NCI-H526 (cell line): ENCODE data around the gene TMEM120B.
A peak's percentile ranks its signal among the peaks of the same experiment; 100 is the strongest.
"Not testable (repeated sequence)": the region's sequence is repeated elsewhere in the genome, so short reads cannot be mapped to it uniquely, and the experiment has no call there.

ENCODE experiments used
- DNase-seq, 2 experiments: peaks; one replicate each; lab custom pipeline; 2025; lab: John Stamatoyannopoulos, UW

The TMEM120B gene

GRCh38 chr12:121712461-121713256, at the start of gene TMEM120B:
TMEM120B (plus strand) TSS chr12:121712752; CDS start chr12:121712896, 144 bp downstream.
- peak in 1 of 2 experiments; percentile 81 for DNase-seq

GRCh38 chr12:121663610-121663929, 49.0 kb upstream of the TMEM120B start:
- no peak for DNase-seq

DNA sequence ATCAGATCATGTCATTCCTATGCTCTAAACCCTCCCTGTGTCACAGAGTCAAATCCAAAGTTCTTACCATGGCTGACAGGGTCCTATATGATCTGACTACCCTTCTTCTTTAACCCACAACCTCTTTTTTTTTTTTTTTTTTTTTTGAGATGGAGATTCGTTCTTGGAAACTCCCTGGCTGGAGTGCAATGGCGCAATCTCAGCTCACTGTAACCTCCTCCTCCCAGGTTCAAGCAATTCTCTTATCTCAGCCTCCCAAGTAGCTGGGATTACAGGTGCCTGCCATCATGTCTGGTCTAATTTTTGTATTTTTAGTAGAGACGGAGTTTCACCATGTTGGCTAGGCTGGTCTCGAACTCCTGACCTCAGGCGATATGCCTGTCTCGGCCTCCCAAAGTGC, 45.7 kb upstream of the TMEM120B start:
- DNase-seq: not testable (repeated sequence)

DNA sequence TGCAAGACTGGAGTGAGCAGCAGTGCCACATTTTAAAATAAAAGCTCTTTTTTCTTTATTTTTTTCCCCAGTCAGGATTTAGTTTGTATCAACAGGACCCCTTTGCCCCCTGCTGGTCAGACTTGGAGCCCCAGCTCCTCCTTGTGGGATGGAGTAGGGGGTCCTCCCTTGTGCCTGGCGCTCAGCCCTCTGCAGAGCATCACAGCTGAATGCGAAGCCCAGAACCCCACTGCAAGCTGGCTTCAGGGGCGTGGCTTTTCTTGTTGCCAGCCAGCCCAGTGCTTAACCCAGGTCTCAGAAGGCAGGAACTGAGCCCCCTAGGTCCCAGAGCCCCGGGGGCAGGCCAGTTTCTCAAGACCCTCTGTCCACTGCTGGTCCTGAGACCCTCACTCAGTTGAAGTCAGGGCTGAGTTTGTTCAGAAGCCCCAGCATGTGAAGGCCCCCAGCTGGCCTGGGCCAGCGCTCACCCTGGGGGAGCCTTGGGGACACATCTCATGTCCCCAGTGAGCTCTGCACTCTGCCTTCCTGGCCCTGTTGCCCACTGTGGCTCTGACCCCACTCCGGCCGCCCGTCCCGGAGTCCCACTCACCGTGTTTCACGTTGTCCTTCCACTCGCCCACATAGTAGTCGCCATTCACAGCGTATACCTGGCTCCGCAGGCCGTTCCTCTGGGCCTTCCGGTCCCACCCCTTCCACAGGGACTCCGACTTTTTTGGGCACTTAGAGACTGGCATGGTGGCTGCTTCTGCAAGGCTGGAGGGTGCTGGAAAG, 43.6 kb upstream of the TMEM120B start:
- peak in 1 of 2 experiments; percentile 50 for DNase-seq

- DNase-seq: no peak
Observed at GRCh38 chr12:121669521-121669900, 43.0 kb upstream of the TMEM120B start, which contains the start of gene MORN3. MORN3 (minus strand) TSS chr12:121669654; CDS start chr12:121669483, 171 bp downstream.

DNA sequence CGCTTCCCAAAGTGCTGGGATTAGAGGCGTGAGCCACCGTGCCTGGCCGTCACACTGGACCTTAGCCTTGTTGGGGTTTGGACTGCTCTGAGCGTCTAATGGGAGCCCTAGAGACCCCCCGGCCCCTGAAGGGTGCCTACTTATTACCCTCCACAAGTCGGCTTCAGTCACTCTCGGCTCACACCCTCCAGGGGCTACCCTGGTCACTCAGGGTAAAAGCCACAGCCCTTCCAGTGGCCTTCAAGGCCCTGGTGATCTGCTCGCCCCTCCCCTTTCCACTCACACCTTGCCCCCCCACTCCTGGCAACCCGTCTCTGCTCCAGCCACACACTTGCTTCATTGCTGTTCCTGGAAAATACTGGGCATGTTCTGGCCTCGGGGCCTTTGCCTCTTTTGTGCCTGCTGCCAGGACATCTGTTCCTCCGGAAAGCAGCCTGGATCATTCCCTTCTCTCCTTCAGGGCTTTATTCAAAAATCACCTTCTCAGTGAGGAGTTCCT, 39.5 kb upstream of the TMEM120B start:
- DNase-seq: peak in 1 of 2 experiments; percentile 44

- no peak for DNase-seq
Observed at GRCh38 chr12:121676190-121676589, 36.4 kb upstream of the TMEM120B start.

GRCh38 chr12:121678305-121678704, 34.2 kb upstream of the TMEM120B start:
- no peak for DNase-seq

- DNase-seq: no peak
Observed at GRCh38 chr12:121678716-121679300, 33.7 kb upstream of the TMEM120B start.

DNA sequence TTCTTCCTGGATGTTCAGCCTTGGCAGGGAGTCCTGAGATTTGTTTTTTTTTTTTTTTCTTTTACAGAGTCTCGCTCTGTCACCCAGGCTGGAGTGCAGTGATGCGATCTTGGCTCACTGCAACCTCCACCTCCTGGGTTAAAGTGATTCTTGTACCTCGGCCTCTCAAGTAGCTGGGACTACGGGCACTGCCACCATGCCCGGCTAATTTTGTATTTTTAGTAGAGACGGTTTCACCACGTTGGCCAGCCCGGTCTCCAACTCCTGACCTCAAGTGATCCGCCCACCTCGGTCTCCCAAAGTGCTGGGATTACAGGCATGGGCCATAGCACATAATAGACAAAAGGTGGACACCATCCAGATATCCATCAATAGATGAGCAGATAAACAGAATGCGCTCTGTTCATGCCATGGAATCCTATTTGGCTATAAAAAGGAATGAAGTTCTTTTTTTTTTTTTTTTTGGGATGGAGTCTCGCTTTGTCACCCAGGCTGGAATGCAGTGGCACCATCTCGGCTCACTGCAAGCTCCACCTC, 32.8 kb upstream of the TMEM120B start:
- DNase-seq: not testable (repeated sequence)

GRCh38 chr12:121688966-121689365, 23.6 kb upstream of the TMEM120B start:
- DNase-seq: no peak

GRCh38 chr12:121689430-121689829, 23.1 kb upstream of the TMEM120B start:
- no peak for DNase-seq

- DNase-seq: not testable (repeated sequence)
Observed at GRCh38 chr12:121692744-121693143, 19.8 kb upstream of the TMEM120B start.

- no peak for DNase-seq
Observed at GRCh38 chr12:121693155-121693687, 19.3 kb upstream of the TMEM120B start.

- DNase-seq: peak; percentile 14 to 71
Observed at GRCh38 chr12:121697093-121697698, 15.4 kb upstream of the TMEM120B start.

GRCh38 chr12:121697861-121698260, 14.7 kb upstream of the TMEM120B start:
- DNase-seq: not testable (repeated sequence)

DNA sequence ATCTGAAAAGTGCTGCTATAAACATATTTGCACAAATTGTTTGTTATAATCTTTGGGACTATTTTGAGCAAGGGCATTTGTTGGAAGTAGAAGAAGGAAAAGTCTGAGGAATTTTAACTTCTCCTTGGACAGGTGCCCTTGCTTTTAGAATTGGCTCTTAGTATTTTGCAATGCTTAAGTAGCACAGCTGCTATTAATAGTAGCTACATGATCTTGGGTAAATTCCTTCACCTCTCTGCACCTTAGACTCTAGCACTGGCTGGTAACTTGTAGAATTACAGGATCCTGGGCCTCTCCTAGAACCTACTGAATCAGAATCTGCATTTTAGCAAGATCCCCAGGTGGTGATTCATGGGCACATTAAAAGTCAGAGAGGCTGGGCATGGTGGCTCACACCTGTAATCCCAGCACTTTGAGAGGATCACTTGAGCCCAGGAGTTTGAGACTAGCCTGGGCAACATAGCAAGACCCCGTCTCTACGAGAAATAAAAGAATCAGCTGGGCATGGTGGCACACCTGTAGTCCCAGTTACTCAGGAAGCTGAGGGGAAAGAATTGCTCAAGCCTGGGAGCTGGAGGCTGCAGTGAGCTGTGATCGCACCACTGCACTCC, 10.8 kb upstream of the TMEM120B start:
- DNase-seq: no peak

DNA sequence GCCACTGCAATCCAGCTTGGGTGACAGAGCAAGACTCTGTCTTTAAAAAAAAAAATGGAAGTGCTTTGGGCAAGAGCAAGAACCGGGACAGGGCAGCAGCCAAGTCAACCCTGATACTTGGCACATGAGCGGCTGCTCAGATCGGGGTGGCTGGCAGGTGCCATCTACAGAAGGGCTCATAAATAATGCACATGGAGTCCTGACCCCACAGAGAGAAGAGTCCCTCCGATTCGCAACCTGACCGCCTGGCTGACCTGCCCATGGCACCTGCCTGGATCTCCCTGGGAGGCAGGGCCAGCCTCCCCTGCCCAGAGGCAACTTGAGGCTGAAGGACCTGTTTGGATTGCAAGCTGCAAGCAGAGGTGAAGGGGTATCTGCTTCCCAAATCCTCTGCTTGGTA, 9.6 kb upstream of the TMEM120B start:
- no peak for DNase-seq

DNA sequence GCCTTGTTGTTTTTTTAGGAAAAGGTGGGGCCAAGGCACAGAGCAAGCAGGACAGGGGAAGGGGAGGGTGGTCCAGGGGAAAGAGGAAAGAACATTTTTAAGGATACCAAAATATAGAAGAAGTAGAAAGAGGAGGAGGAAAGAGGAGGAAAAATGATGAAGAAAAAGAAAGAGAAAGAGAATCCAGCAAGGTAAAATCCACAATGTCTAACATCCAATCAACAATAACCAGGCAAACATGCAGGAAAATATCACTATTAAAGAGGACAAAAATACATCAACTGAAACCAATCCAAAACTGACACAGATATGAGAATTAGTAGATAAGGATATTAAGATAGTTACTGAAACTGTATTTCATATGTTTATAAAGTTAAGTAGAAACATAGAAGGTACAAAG, 7.0 kb upstream of the TMEM120B start:
- no peak for DNase-seq

DNA sequence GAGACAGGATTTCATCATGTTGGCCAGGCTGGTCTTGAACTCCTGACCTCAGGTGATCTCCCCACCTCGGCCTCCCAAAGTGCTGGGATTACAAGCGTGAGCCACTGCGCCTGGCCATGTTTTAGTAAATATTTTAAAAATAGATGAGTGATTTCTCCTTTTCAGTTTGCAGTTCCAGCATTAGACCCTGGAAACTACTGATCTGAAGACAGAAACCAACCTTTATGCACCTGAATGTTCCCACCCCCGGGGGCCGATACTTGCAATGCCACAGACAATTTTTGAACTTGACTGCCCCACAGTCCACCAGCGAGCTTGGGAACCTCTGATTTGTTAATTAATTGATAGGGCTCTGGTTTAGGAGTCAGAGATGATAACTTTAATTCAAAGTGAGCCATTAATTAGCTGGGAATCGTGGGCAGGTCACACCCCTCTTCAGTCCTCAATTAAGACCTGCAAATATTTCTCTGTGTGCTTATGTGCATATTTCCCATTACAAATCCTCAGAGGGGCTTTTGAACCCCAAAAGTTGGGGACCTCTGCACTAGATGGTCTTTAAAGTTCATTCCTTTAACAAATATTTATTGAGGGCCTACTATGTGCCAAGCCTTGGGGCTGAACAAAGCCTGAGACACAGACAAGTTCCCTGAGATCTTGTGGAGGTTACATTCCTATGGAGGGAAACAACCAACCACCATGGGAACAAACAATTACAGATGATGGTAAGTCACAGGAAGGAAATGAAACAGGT, 4.1 kb upstream of the TMEM120B start:
- DNase-seq: no peak
